Fibroblast of villous mesenchyme (primary cell): ENCODE measurements around the gene STX1B. TPM values are rescaled to one million over a fixed set of nuclear protein-coding genes. Genes with fewer than 3 reads are reported as not detected.

Experiments used
- DNase-seq: peaks from one replicate; pipeline ENCODE4 v3.0.0-alpha.2; 2010; ENCODE audit warnings: low read depth
- H3K4me3 ChIP-seq: 2 replicates; pipeline ENCODE4 v1.5.1; 2011; ENCODE audit warnings: low read depth, mild to moderate bottlenecking, low read length
- total RNA-seq: library from RNA; depleted of rRNA; stranded (reverse); fragments of >200 nt; gene quantifications from 2 replicates; pipeline ENCODE4 v1.2.3, GENCODE V29; 2012
- TF ChIP-seq, protein P1 (sequence below): IDR thresholded peaks from 2 replicates; pipeline ENCODE4 v1.5.1; 2012; ENCODE audit warnings: low read depth, mild to moderate bottlenecking, low read length; ENCODE audit not compliant: insufficient read depth

Gene STX1B
- total RNA-seq, 1 donor, result 2.2 TPM

DNA sequence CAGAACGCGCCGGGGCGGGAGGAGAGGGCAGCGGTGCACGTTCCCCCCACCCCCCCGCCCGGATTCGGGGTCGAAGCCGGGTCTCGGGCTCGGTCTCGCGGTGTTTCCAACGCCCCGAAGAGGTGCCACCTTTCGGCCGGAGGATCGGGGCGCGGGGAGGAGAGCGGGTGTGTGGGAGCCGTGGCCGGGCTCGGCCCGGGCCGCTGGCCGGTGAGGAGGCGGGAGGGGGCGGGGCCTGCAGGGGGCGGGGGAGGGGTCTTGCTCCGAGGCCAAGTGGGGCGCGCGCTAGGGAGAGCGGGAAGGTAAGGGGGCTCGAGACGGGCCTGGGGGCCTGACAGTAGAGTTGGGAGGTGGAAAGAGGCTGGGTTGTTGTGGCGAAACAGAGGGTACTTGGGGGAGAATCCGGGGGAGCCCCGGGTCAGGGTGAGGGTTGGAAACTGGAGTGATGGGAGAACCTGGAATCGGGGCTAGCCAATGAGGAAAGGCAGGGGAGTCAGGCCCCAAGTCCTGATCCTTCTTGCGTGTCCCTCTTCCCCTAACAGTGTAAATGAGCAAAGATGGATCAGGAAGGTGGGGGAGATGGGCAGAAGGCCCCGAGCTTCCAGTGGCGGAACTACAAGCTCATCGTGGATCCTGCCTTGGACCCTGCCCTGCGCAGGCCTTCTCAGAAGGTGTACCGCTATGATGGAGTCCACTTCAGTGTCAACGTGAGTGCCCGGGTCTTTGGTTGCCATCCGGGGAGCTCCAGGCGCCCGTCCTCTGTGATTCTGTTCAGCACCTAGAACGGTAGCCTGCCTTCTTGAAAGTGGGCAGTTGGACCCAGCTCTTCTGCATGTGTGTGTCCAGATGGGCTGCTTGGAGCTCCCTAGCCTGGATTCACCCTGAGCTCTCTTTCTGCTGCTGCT, 52.0 kb downstream of the STX1B start:
- TF ChIP-seq, protein P1, sequence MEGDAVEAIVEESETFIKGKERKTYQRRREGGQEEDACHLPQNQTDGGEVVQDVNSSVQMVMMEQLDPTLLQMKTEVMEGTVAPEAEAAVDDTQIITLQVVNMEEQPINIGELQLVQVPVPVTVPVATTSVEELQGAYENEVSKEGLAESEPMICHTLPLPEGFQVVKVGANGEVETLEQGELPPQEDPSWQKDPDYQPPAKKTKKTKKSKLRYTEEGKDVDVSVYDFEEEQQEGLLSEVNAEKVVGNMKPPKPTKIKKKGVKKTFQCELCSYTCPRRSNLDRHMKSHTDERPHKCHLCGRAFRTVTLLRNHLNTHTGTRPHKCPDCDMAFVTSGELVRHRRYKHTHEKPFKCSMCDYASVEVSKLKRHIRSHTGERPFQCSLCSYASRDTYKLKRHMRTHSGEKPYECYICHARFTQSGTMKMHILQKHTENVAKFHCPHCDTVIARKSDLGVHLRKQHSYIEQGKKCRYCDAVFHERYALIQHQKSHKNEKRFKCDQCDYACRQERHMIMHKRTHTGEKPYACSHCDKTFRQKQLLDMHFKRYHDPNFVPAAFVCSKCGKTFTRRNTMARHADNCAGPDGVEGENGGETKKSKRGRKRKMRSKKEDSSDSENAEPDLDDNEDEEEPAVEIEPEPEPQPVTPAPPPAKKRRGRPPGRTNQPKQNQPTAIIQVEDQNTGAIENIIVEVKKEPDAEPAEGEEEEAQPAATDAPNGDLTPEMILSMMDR, result no peak
- peak; percentile 64 for DNase-seq
- peak overlapping the region; percentile 93 for H3K4me3 ChIP-seq

DNA sequence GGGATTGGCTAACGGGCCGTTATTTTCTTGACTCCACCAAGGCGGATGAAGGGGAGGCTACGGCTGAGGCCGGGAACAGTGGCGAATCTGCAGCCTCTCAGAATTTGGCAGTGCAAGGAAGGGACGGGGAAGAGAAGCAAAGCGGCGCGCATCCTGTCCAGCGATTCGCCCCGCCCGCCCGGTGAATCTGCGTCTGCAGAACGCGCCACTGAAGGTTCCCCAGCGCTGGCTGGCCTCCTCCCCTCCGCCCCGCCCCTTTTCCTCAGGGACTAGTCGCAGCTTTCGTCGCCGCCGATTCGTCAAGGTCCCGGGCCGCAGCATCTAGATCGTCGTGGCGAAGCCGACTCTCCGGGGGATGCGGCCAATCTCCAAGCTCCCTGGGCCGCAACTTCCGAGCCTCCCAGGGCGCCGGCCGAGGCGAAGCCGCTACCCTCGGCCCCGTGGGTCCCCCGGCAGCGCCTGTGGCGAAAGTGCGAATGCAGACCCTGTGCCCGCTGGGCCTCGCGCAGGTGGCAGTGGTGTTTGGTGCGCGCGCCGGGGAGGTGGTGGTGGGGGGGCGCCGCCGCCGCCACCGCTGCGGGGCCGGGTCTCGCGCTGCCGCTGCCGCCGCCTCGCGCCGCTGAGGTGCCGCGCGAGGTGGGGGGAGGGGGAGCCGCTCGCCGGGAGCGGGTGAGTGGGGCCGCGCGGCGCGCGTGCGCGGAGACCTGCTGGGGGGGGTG, 52.8 kb downstream of the STX1B start, which contains the start of gene SETD1A:
TSS of gene SETD1A (plus strand) at position 299 of the 719 bp plus-strand sequence. CDS start 978 bp downstream, outside the sequence.
- DNase-seq, result peak; percentile 97

DNA sequence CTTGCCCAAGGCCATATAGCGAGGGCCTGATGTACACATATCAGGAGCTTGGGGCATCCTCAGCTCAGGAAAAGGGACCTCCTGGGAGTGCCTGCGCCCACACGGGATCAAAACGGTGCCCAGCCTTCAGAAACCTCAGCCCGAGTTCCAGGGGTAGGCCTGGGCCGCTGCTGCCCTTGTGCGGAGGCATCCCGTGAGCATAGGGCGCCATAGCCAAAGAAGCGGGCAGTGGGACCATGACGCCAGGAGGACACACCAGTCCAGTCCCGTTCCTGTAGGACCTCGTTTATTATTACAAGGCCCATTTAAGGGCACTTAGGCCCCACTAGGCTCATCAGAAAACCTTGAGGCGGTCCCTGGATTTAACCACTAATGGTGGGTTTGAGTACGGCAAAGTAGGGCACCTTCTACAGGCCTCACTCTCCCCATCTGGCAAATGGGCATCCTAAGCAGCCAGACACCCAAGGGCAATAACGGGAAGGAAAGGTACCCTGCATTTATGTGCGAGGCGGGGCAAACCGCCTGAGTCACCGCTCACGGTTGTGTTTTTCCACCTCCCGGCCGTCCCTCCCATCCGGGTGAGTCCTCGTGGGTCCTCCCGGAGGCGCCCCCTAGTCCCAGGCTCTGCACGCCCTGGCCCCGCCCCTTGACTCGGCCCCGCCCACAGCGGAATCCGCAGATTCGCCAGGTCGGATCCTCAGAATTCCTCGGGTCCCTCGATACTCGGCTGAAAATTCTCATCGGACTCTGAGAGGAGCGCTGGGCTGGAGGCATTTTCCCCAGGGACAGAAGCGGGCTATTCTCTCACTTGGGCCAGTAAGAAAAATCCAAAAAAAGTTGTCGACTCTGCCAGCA, 53.6 kb downstream of the STX1B start:
- peak; percentile 89 for DNase-seq
- TF ChIP-seq, protein P1, result peak; percentile 32
- peak overlapping the region; percentile 93 for H3K4me3 ChIP-seq

More for the DNA sequence above, 52.8 kb downstream of the STX1B start, which contains the start of gene SETD1A:
- TF ChIP-seq, protein P1, result no peak
- H3K4me3 ChIP-seq, result peak within 1 kb of the TSS; percentile 93

DNA sequence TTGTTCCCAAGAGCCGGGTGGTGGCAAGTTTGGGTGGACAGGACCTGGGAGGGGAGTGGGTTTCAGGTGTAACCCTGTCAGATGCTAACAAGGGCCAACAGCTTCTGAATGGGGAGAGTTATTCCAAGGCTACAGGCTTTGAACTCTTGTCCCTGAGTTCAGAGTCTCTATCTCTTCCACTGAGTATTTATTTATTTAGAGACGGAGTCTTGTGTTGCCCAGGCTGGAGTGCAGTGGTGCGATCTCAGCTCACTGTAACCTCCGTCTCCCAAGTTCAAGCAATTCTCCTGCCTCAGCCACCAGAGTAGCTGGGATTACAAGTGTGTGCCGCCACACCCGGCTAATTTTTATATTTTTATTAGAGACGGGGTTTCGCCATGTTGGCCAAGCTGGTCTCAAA, 55.4 kb downstream of the STX1B start:
- H3K4me3 ChIP-seq, result no peak overlapping the region
- no peak for DNase-seq
- TF ChIP-seq, protein P1, result no peak

DNA sequence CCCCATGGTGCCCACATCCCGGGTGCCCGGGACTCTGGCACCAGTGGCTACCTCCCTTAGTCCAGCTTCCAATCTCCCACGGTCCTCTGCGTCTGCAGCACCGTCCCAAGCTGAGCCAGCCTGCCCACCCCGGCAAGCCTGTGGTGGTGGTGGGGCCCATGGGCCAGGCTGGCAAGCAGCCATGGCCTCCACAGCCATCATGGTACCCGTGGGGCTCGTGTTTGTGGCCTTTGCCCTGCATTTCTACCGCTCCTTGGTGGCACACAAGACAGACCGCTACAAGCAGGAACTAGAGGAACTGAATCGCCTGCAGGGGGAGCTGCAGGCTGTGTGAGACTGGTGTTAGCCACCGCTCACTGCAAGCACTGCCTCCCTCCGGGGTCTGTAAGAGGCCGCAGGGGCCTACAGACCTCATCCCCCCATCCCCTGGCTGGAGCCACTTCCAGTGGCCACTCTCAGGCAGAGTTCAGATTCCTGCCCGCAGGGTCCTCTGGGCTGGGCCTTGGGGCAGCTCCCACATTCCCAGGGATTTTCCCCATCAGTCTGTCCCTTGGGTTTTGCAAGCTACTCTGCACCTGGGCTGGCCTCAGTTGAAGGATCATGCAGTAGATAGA, 56.8 kb downstream of the STX1B start:
- TF ChIP-seq, protein P1, result peak; percentile 81
- DNase-seq, result peak; percentile 72

DNA sequence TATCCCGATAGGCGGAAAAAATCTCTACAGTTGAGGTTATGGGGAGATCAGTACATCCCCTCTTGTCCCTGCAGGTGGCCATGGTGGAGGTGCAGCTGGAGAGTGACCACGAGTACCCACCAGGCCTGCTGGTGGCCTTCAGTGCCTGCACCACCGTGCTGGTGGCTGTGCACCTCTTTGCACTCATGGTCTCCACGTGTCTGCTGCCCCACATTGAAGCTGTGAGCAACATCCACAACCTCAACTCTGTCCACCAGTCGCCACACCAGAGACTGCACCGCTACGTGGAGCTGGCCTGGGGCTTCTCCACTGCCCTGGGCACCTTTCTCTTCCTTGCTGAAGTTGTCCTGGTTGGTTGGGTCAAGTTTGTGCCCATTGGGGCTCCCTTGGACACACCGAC, 57.3 kb downstream of the STX1B start:
- TF ChIP-seq, protein P1, result no peak
- H3K4me3 ChIP-seq, result no peak overlapping the region
- no peak for DNase-seq

More for the DNA sequence above, 56.8 kb downstream of the STX1B start:
- no peak overlapping the region for H3K4me3 ChIP-seq
